HG03571 (cell line): ENCODE measurements around the gene CCDC63.
"Not testable (repeated sequence)": the region's sequence is repeated elsewhere in the genome, so short reads cannot be mapped to it uniquely, and the experiment has no call there.

Experiments used
- ATAC-seq: cut with Tn5 transposase; IDR thresholded peaks from one replicate; pipeline ENCODE4 v1.9.1; 2021; ENCODE audit not compliant: unreplicated experiment

CCDC63 gene

DNA sequence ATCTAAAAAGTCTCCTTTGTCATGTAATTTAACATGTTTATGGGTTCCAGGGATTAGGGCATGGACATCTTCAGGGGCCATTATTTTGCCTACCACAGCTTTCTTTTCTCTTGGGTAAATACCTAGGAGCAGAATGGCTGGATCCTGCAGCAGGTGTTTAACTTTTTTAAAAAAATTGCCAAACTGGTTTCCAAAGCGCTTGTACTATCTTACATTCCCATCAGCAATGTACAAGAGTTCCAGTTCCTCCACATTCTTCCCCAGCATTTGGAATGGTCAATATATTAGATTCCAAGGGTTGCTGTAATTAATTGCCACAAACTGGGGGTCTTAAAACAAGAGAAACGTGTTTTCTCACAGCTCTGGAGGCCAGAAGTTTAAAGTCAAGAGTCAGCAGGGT, 101.3 kb downstream of the CCDC63 start:
- no peak for ATAC-seq

GRCh38 chr12:110950466-110950865, 103.7 kb downstream of the CCDC63 start:
- ATAC-seq: not testable (repeated sequence)

GRCh38 chr12:110950867-110951266, 104.1 kb downstream of the CCDC63 start:
- not testable (repeated sequence) for ATAC-seq
